Measurements from ENCODE around the gene CBFA2T2.

Gene CBFA2T2

DNA sequence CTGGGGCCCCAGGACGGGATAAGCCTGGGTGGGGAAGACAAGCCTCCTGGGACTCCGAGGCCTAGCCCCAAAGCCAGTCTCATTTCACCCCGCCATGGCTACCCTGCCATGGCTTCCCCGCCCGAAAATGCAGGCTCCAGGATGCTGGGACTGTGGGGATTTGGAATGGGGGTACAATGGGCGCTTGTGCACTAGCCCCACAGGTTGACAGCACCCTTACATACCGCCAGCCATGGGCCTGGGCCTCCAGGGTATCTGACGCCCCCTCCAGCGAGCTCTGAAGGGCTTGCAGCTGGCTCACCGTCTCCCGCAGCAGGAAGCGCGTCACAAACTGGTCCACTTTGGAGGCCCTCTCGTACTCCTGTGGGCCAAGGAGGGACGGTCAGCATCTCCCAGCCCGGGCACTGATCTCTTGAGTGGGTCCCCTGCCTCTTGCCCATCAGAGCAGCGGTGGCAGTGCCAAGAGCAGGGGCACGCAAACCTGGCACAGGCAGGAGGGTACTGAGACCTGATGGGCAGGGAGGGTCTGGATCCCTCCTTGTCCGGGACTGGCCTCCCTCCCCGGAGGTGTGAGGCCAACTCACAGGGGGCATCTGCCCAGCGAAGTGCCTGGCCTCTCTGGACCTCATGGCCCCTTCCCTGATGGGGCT, 170.3 kb downstream of the CBFA2T2 start:
- TF ChIP-seq, protein P1, sequence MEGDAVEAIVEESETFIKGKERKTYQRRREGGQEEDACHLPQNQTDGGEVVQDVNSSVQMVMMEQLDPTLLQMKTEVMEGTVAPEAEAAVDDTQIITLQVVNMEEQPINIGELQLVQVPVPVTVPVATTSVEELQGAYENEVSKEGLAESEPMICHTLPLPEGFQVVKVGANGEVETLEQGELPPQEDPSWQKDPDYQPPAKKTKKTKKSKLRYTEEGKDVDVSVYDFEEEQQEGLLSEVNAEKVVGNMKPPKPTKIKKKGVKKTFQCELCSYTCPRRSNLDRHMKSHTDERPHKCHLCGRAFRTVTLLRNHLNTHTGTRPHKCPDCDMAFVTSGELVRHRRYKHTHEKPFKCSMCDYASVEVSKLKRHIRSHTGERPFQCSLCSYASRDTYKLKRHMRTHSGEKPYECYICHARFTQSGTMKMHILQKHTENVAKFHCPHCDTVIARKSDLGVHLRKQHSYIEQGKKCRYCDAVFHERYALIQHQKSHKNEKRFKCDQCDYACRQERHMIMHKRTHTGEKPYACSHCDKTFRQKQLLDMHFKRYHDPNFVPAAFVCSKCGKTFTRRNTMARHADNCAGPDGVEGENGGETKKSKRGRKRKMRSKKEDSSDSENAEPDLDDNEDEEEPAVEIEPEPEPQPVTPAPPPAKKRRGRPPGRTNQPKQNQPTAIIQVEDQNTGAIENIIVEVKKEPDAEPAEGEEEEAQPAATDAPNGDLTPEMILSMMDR (IDR thresholded peaks at IDR 0.05) = no peak
- Histone ChIP-seq H2AFZ (no peak overlapping the region), H3K36me3 (ENCODE audit: control insufficient read depth, insufficient read depth, low read length) (no peaks in the 10 kb centered on the region), H3K4me1 (peaks cover 11% of the 10 kb centered on the region), H3K9me3 (ENCODE audit: control insufficient read depth, low read length) (no peaks in the 10 kb centered on the region), H3K9ac (no peak overlapping the region), H3K27me3 (ENCODE audit: control insufficient read depth, insufficient read depth, low read length) (no peaks in the 10 kb centered on the region), H3K4me2 (ENCODE audit: low read length) (no peak overlapping the region), H3K27ac (no peak overlapping the region), H3K4me3 (ENCODE audit: low read depth, low read length) (no peak overlapping the region), H3K79me2 (no peaks in the 10 kb centered on the region)

- Histone ChIP-seq H3K27ac (no peak overlapping the region), H3K4me2 (ENCODE audit: low read length) (no peak overlapping the region), H2AFZ (no peak overlapping the region), H3K27me3 (ENCODE audit: control insufficient read depth, insufficient read depth, low read length) (no peaks in the 10 kb centered on the region), H3K36me3 (ENCODE audit: control insufficient read depth, insufficient read depth, low read length) (no peaks in the 10 kb centered on the region), H3K79me2 (no peaks in the 10 kb centered on the region), H3K9ac (no peak overlapping the region), H3K9me3 (ENCODE audit: control insufficient read depth, low read length) (no peaks in the 10 kb centered on the region), H3K4me1 (peaks cover 11% of the 10 kb centered on the region), H3K4me3 (ENCODE audit: low read depth, low read length) (no peak overlapping the region)
- TF ChIP-seq, protein P1 (IDR thresholded peaks at IDR 0.05) = no peak
These were observed 170.8 kb downstream of the CBFA2T2 start for GRCh38 chr20:33660685-33661058.

- Histone ChIP-seq H3K27me3 (ENCODE audit: control insufficient read depth, insufficient read depth, low read length) (no peaks in the 10 kb centered on the region), H3K4me2 (ENCODE audit: low read length) (peak within 1 kb of the TSS; percentile 92), H2AFZ (peak within 1 kb of the TSS; percentile 93), H3K9ac (no peak within 1 kb of the TSS), H3K79me2 (no peaks in the 10 kb centered on the region), H3K4me3 (ENCODE audit: low read depth, low read length) (peak within 1 kb of the TSS; percentile 70), H3K9me3 (ENCODE audit: control insufficient read depth, low read length) (no peaks in the 10 kb centered on the region), H3K36me3 (ENCODE audit: control insufficient read depth, insufficient read depth, low read length) (no peaks in the 10 kb centered on the region), H3K27ac (peak within 1 kb of the TSS; percentile 60), H3K4me1 (peaks cover 15% of the 10 kb centered on the region)
- TF ChIP-seq, protein P1 (IDR thresholded peaks at IDR 0.05) = no peak
These were observed 172.3 kb downstream of the CBFA2T2 start, which contains the start of gene C20orf144 for GRCh38 chr20:33662172-33662571. TSS of gene C20orf144 (plus strand) at chr20:33662327. CDS start at chr20:33662346, 19 bp downstream.

DNA sequence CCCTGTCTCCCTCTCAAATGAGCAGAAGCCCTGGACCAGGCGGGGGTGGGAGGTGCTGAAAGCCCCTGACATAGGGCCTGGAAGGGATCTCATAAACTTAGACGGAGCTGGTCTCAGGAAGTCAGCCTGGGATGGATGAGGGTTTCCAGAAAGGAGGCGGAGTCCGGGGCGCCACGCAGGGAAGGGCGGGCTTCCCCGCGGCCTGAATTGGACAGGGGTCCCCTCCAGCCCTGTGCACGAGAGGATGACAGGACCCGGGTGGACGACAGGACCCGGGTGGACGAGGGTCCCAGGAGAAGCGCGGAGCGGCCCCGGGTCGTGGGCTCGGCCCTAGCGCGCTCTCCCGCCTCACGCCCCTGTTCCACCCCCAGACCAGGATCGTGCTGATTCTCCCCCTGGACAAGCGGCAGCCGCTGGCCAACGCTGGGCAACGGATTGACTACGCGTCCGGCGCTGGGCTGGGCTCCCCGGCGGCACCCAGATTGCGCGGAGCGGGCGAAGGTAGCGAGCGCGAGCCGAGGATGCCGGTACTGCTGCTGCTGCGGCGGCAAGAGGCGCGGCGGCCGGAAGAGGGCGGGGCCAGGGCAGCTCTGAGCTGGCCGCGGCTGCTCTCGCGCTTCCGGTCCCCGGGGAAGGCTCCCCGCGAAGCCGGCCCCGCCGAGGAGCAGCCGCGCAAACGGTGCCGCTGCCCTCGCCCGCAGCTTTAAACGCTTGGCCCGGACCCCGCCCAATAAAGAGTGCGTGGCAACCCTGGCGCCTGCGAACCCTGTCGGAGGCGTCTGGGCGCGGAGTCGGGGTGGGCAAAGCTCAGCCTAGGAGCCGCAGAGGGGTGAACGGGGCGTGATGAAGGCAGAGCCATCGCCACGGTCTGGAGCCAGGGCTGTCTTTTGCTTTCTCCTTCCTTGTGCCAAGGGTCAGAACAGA, 173.5 kb downstream of the CBFA2T2 start:
- H3K4me3 ChIP-seq (ENCODE audit: low read depth, low read length) = peak overlapping the region; percentile 70
- no peaks in the 10 kb centered on the region for H3K36me3 ChIP-seq (ENCODE audit: control insufficient read depth, insufficient read depth, low read length)
- H2AFZ ChIP-seq = peak overlapping the region; percentile 93
- H3K27ac ChIP-seq = peak overlapping the region; percentile 60
- no peaks in the 10 kb centered on the region for H3K9me3 ChIP-seq (ENCODE audit: control insufficient read depth, low read length)
- H3K27me3 ChIP-seq (ENCODE audit: control insufficient read depth, insufficient read depth, low read length) = no peaks in the 10 kb centered on the region
- peak overlapping the region; percentile 32 for H3K9ac ChIP-seq
- H3K4me2 ChIP-seq (ENCODE audit: low read length) = peak overlapping the region; percentile 92
- H3K79me2 ChIP-seq = no peaks in the 10 kb centered on the region
- TF ChIP-seq, protein P1 (IDR thresholded peaks at IDR 0.05) = no peak
- H3K4me1 ChIP-seq = peaks cover 21% of the 10 kb centered on the region

Measured in parathyroid adenoma (tissue), 2 donors.